GM19463 (cell line): ENCODE results near the gene ROR1.

Experiments
- ATAC-seq: cut with Tn5 transposase; IDR thresholded peaks from one replicate; pipeline ENCODE4 v1.9.1; 2021; ENCODE audit warnings: mild to moderate bottlenecking, moderate library complexity; ENCODE audit not compliant: unreplicated experiment

ROR1 gene

GRCh38 chr1:64043288-64043687 lies 269.5 kb downstream of the ROR1 start:
- ATAC-seq: no peak

- no peak for ATAC-seq
Observed at GRCh38 chr1:64043976-64044375, 270.2 kb downstream of the ROR1 start.

- ATAC-seq: no peak
Observed at GRCh38 chr1:64046243-64046642, 272.4 kb downstream of the ROR1 start.

- no peak for ATAC-seq
Observed at GRCh38 chr1:64046891-64047290, 273.1 kb downstream of the ROR1 start.

GRCh38 chr1:64047549-64047996 lies 273.8 kb downstream of the ROR1 start:
- no peak for ATAC-seq

- ATAC-seq: no peak
Observed at GRCh38 chr1:64049900-64050540, 276.2 kb downstream of the ROR1 start.

GRCh38 chr1:64050601-64051000 lies 276.8 kb downstream of the ROR1 start:
- no peak for ATAC-seq

GRCh38 chr1:64051796-64052195 lies 278.0 kb downstream of the ROR1 start:
- ATAC-seq: no peak

- no peak for ATAC-seq
Observed at GRCh38 chr1:64052777-64053176, 279.0 kb downstream of the ROR1 start.

- ATAC-seq: no peak
Observed at GRCh38 chr1:64055310-64055709, 281.5 kb downstream of the ROR1 start.

GRCh38 chr1:64059556-64059955 lies 285.7 kb downstream of the ROR1 start:
- ATAC-seq: no peak

- ATAC-seq: no peak
Observed at GRCh38 chr1:64060611-64061302, 286.9 kb downstream of the ROR1 start.

GRCh38 chr1:64061430-64062104 lies 287.8 kb downstream of the ROR1 start:
- no peak for ATAC-seq

- ATAC-seq: no peak
Observed at GRCh38 chr1:64062529-64062928, 288.7 kb downstream of the ROR1 start.

- no peak for ATAC-seq
Observed at GRCh38 chr1:64062941-64063581, 289.2 kb downstream of the ROR1 start.

- ATAC-seq: no peak
Observed at GRCh38 chr1:64065571-64065970, 291.8 kb downstream of the ROR1 start.

GRCh38 chr1:64072089-64072793 lies 298.4 kb downstream of the ROR1 start:
- no peak for ATAC-seq

- no peak for ATAC-seq
Observed at GRCh38 chr1:64073705-64074104, 299.9 kb downstream of the ROR1 start.

- no peak for ATAC-seq
Observed at GRCh38 chr1:64074767-64075166, 300.9 kb downstream of the ROR1 start.

GRCh38 chr1:64077281-64077940 lies 303.6 kb downstream of the ROR1 start:
- no peak for ATAC-seq
